HepG2 (cell line): ENCODE results near the gene GNG2. TPM values are rescaled to one million over a fixed set of nuclear protein-coding genes. Genes with fewer than 3 reads are reported as not detected.

Experiments
- ATAC-seq: fragments of 200-7000 bp; cut with Tn5 transposase; 3 replicates; pipeline ENCODE4 v1.9.1; 2020; ENCODE audit warnings: mild to moderate bottlenecking, moderate library complexity
- BruUV-seq: library from RNA; stranded (reverse); fragments of 400-500 nt; replicated peaks from 2 replicates; lab custom pipeline; 2021; lab: Mats Ljungman, UMichigan
- CTCF ChIA-PET: fragments of 300-600 bp; formaldehyde crosslinking; extraction: SDS; loops from one replicate; lab custom pipeline; 2021; ENCODE audit warnings: low total read pairs, inconsistent platforms, low intra/inter-chr PET ratio; lab: Yijun Ruan, JAX
- POLR2A ChIA-PET: fragments of 350-600 bp; sonication (Branson Sonifier 250); formaldehyde crosslinking; loops from one replicate; lab custom pipeline; 2020; ENCODE audit warnings: antibody characterized with exemption, inconsistent platforms; lab: Yijun Ruan, JAX
- DNase-seq: peaks from one replicate; pipeline ENCODE4 v3.0.0-alpha.2; 2015; ENCODE audit warnings: low spot score
- FAIRE-seq: peaks from 3 replicates; lab custom pipeline; 2011; peaks lifted over from hg19 to GRCh38; lab: Jason Lieb, UNC
- H2AFZ ChIP-seq: one replicate; pipeline ENCODE4 v1.6.1; 2011; ENCODE audit warnings: low read length, inconsistent platforms
- H3K27ac ChIP-seq: fragments of 300-600 bp; 3 replicates; pipeline ENCODE4 v1.8.0; 2011; ENCODE audit warnings: mixed run types, mild to moderate bottlenecking, mixed read lengths, low read length, inconsistent platforms; ENCODE audit not compliant: insufficient read depth; ENCODE audit errors: extremely low read length
- H3K27me3 ChIP-seq, 2 experiments: fragments of 200-600 bp in 1 of 2; 2 replicates in 1 of 2; 3 replicates in 1 of 2; pipeline versions ENCODE4 v1.6.0 to v1.8.0; 2011; ENCODE audit warnings: low read length in 2 of 2, mild to moderate bottlenecking in 2 of 2, moderate library complexity in 2 of 2, inconsistent platforms in 1 of 2; ENCODE audit not compliant: insufficient read depth in 2 of 2, control insufficient read depth in 1 of 2
- H3K36me3 ChIP-seq, 2 experiments: fragments of 200-600 bp in 1 of 2; replicated peaks in 1 of 2; 2 replicates in 1 of 2; 3 replicates in 1 of 2; pipeline versions ENCODE4 v1.5.1 to v1.8.0; 2011; ENCODE audit warnings: low read length in 2 of 2, inconsistent platforms in 1 of 2; ENCODE audit not compliant: insufficient read depth in 2 of 2, control insufficient read depth in 1 of 2
- H3K4me1 ChIP-seq: 2 replicates; pipeline ENCODE4 v1.5.1; 2012; ENCODE audit warnings: low read length, inconsistent platforms; ENCODE audit not compliant: insufficient read depth
- H3K4me2 ChIP-seq: 2 replicates; pipeline ENCODE4 v1.6.0; 2011; ENCODE audit warnings: low read depth, low read length, inconsistent platforms
- H3K4me3 ChIP-seq, 3 experiments: fragments of 200-600 bp in 1 of 3; sonication (generic), shearing (Covaris generic) in 1 of 3; replicated peaks in 1 of 3; 2 replicates each; pipeline ENCODE4 v1.5.1; 2011 to 2016; ENCODE audit warnings: low read length in 3 of 3, inconsistent platforms in 2 of 3, low read depth in 2 of 3, mild to moderate bottlenecking in 2 of 3, control low read depth in 1 of 3, mixed read lengths in 1 of 3; ENCODE audit not compliant: insufficient read depth in 1 of 3
- H3K79me2 ChIP-seq: one replicate; pipeline ENCODE4 v1.6.1; 2011; ENCODE audit warnings: low read length, inconsistent platforms; ENCODE audit not compliant: insufficient read depth
- H3K9ac ChIP-seq: 2 replicates; pipeline ENCODE4 v1.6.0; 2011; ENCODE audit warnings: mild to moderate bottlenecking, low read depth, low read length, inconsistent platforms; ENCODE audit not compliant: insufficient read depth
- H3K9me3 ChIP-seq: 2 replicates; pipeline ENCODE4 v1.5.1; 2012; ENCODE audit warnings: mild to moderate bottlenecking, low read length
- H4K20me1 ChIP-seq: 2 replicates; pipeline ENCODE4 v1.6.0; 2011; ENCODE audit warnings: inconsistent platforms, mild to moderate bottlenecking, low read length, moderate library complexity; ENCODE audit not compliant: insufficient read depth
- GATA4 ChIP-seq: sonication (generic); IDR thresholded peaks from 2 replicates; pipeline ENCODE4 v1.6.1; 2016; ENCODE audit warnings: antibody characterized with exemption, low read depth, borderline replicate concordance
- HES4 ChIP-seq: sonication (generic); formaldehyde crosslinking; IDR thresholded peaks from 2 replicates; pipeline ENCODE4 v1.9.0; 2021; ENCODE audit warnings: mild to moderate bottlenecking, missing genetic modification reagents, borderline replicate concordance
- KLF12 ChIP-seq: sonication (generic); formaldehyde crosslinking; IDR thresholded peaks from 2 replicates; pipeline ENCODE4 v1.4.0; 2020; ENCODE audit warnings: missing genetic modification reagents, borderline replicate concordance
- NFIC ChIP-seq: IDR thresholded peaks from 2 replicates; pipeline ENCODE4 v1.6.1; 2012; ENCODE audit warnings: mild to moderate bottlenecking, low read length, inconsistent platforms
- RORA ChIP-seq: sonication (generic); formaldehyde crosslinking; IDR thresholded peaks from 2 replicates; pipeline ENCODE4 v1.5.0; 2020; ENCODE audit warnings: mild to moderate bottlenecking, missing genetic modification reagents, moderate library complexity
- STAT5B ChIP-seq: sonication (generic); formaldehyde crosslinking; IDR thresholded peaks from 2 replicates; pipeline ENCODE4 v1.4.0; 2020; ENCODE audit warnings: missing genetic modification reagents
- ZBTB8A ChIP-seq: sonication (generic); formaldehyde crosslinking; IDR thresholded peaks from 2 replicates; pipeline ENCODE4 v1.4.0; 2020; ENCODE audit warnings: mild to moderate bottlenecking, low read depth, missing genetic modification reagents, borderline replicate concordance
- ZMYM3 ChIP-seq: sonication (generic); formaldehyde crosslinking; IDR thresholded peaks from 2 replicates; pipeline ENCODE4 v1.5.1; 2020; ENCODE audit warnings: mild to moderate bottlenecking, missing genetic modification reagents
- ZNF737 ChIP-seq: sonication (generic); formaldehyde crosslinking; IDR thresholded peaks from 2 replicates; pipeline ENCODE4 v1.5.0; 2020; ENCODE audit warnings: missing genetic modification reagents, mild to moderate bottlenecking, borderline replicate concordance
- WGBS: methylation state at CpG from one replicate; pipeline ENCODE4 v1.1.6; 2017; ENCODE audit warnings: low lambda C conversion rate; 5-methylcytosine and 5-hydroxymethylcytosine counted together
- in situ Hi-C: cut with HindIII; loops from 2 replicates; pipeline ENCODE4 v1.10.0; 2017; ENCODE audit warnings: low pct_unique_long_range_greater_than_20kb; ENCODE audit not compliant: extremely low pct_ligation_motif_present
- intact Hi-C: fragments of 100-400 bp; cut with micrococcal nuclease; formaldehyde crosslinking; loops from one replicate; pipeline ENCODE4 v1.10.0; 2022; ENCODE audit not compliant: unreplicated experiment
- polyA plus RNA-seq, 8 experiments: library from polyadenylated mRNA; depleted of rRNA in 3 of 8; stranded (reverse) in 7 of 8; unstranded in 1 of 8; fragments of >200 nt; fragmentation: Illumina TruSeq in 4 of 8; extraction: Trizol in 4 of 8; gene quantifications; 2 replicates each; pipeline versions ENCODE4 v1.2.1 to v1.2.3, GENCODE V29; 2011 to 2016; ENCODE audit warnings: low read depth in 4 of 8, missing spikeins in 1 of 8, mixed read lengths in 1 of 8; ENCODE audit not compliant: insufficient read depth in 1 of 8
- total RNA-seq, 5 experiments: library from RNA; depleted of rRNA; stranded (reverse); fragments of >200 nt; fragmentation: Illumina TruSeq; extraction: Trizol; gene quantifications; 2 replicates each; pipeline ENCODE4 v1.2.3, GENCODE V29; 2016; ENCODE audit warnings: low read depth in 1 of 5
- TF ChIP-seq, protein P1 (sequence below): sonication (generic); formaldehyde crosslinking; IDR thresholded peaks from 2 replicates; pipeline ENCODE4 v1.5.1; 2020; ENCODE audit warnings: mild to moderate bottlenecking, missing genetic modification reagents, borderline replicate concordance
- TF ChIP-seq, protein P2 (sequence below): sonication (generic); formaldehyde crosslinking; IDR thresholded peaks from 2 replicates; pipeline ENCODE4 v1.8.1; 2023; ENCODE audit warnings: missing genetic modification reagents, inconsistent platforms, borderline replicate concordance

GNG2 gene
- total and polyA plus RNA-seq, 2 of the 13 experiments (the other 11 are each of a cell fraction or from before 2014, with no cell fraction given): not detected

DNA sequence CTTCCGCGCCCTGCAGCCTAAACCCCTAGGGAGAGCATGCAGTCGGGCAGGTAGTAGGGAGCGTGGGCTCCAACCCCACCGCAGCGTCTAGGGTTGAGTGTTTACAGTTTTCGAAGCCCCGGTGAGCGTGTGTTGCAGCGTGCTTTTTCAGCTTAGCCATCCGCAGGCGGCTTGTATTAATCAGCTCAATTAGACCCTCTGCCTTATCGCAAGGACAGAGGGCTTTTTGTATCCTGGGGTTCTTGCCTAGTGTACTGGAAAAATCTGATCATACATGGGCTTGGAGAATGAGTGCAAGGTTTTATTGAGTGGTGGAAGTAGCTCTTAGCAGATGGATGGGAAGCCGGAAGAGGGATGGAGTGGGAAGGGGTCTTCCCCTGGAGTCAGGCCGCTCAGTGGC is 44.4 kb upstream of the GNG2 start:
- Histone ChIP-seq H3K9me3 (no peaks in the 10 kb centered on the region), H3K36me3 (no peaks in the 10 kb centered on the region), H3K4me1 (no peaks in the 10 kb centered on the region), H3K4me3 (no peak overlapping the region), H3K9ac (no peak overlapping the region), H4K20me1 (no peaks in the 10 kb centered on the region), H2AFZ (no peak overlapping the region), H3K4me2 (no peak overlapping the region), H3K27ac (no peak overlapping the region), H3K27me3 (no peaks in the 10 kb centered on the region), H3K79me2 (no peaks in the 10 kb centered on the region)
- BruUV-seq: no TSS peak
- no peak for ATAC-seq
- intact Hi-C loops (no loop called here), in situ Hi-C loops (no loop called here)
- POLR2A ChIA-PET: no interaction called here
- DNase-seq: no peak
- TF ChIP-seq ZNF737 (no peak), NFIC (no peak), GATA4 (no peak), KLF12 (CRISPR knock-in tag) (no peak), RORA (CRISPR knock-in tag) (no peak), ZBTB8A (CRISPR knock-in tag) (no peak), STAT5B (CRISPR knock-in tag) (no peak), ZMYM3 (CRISPR knock-in tag) (no peak), HES4 (CRISPR knock-in tag) (no peak)
- TF ChIP-seq, protein P1, sequence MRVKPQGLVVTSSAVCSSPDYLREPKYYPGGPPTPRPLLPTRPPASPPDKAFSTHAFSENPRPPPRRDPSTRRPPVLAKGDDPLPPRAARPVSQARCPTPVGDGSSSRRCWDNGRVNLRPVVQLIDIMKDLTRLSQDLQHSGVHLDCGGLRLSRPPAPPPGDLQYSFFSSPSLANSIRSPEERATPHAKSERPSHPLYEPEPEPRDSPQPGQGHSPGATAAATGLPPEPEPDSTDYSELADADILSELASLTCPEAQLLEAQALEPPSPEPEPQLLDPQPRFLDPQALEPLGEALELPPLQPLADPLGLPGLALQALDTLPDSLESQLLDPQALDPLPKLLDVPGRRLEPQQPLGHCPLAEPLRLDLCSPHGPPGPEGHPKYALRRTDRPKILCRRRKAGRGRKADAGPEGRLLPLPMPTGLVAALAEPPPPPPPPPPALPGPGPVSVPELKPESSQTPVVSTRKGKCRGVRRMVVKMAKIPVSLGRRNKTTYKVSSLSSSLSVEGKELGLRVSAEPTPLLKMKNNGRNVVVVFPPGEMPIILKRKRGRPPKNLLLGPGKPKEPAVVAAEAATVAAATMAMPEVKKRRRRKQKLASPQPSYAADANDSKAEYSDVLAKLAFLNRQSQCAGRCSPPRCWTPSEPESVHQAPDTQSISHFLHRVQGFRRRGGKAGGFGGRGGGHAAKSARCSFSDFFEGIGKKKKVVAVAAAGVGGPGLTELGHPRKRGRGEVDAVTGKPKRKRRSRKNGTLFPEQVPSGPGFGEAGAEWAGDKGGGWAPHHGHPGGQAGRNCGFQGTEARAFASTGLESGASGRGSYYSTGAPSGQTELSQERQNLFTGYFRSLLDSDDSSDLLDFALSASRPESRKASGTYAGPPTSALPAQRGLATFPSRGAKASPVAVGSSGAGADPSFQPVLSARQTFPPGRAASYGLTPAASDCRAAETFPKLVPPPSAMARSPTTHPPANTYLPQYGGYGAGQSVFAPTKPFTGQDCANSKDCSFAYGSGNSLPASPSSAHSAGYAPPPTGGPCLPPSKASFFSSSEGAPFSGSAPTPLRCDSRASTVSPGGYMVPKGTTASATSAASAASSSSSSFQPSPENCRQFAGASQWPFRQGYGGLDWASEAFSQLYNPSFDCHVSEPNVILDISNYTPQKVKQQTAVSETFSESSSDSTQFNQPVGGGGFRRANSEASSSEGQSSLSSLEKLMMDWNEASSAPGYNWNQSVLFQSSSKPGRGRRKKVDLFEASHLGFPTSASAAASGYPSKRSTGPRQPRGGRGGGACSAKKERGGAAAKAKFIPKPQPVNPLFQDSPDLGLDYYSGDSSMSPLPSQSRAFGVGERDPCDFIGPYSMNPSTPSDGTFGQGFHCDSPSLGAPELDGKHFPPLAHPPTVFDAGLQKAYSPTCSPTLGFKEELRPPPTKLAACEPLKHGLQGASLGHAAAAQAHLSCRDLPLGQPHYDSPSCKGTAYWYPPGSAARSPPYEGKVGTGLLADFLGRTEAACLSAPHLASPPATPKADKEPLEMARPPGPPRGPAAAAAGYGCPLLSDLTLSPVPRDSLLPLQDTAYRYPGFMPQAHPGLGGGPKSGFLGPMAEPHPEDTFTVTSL (CRISPR knock-in tag): no peak
- TF ChIP-seq, protein P2, sequence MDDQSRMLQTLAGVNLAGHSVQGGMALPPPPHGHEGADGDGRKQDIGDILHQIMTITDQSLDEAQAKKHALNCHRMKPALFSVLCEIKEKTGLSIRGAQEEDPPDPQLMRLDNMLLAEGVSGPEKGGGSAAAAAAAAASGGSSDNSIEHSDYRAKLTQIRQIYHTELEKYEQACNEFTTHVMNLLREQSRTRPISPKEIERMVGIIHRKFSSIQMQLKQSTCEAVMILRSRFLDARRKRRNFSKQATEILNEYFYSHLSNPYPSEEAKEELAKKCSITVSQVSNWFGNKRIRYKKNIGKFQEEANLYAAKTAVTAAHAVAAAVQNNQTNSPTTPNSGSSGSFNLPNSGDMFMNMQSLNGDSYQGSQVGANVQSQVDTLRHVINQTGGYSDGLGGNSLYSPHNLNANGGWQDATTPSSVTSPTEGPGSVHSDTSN (CRISPR knock-in tag): no peak
- 65% methylated on average over 8 of the region's 15 CpGs for WGBS
- CTCF ChIA-PET: no interaction called here
- FAIRE-seq: no peak
